Measurements from ENCODE around the gene ADCYAP1R1. TPM values are rescaled to one million over a fixed set of nuclear protein-coding genes. Genes with fewer than 3 reads are reported as not detected.

Gene ADCYAP1R1
- total and polyA plus RNA-seq, 3 donors from 2014 or later, result 3.2 to 4.8 (median 4.3) TPM

- no peak overlapping the region for H3K4me3 ChIP-seq
- DNase-seq, result no peak
- 85 to 89% methylated on average over 6 of the region's 6 CpGs for WGBS, 2 donors
- H3K9me3 ChIP-seq, result no peaks in the 10 kb centered on the region
- intact Hi-C loops (cut with DNase I; ENCODE audit: low total_unique reads), result loop anchor here (5.0 kb wide), 1 partner anchor 141 kb away; no protein-coding TSS in a partner anchor
- H3K4me1 ChIP-seq, result no peaks in the 10 kb centered on the region
- H3K27me3 ChIP-seq, result no peaks in the 10 kb centered on the region
- H3K36me3 ChIP-seq (ENCODE audit: low read depth, missing control alignments), result no peaks in the 10 kb centered on the region
- no peak for TF ChIP-seq POLR2A (IDR thresholded peaks at IDR 0.05)
- TF ChIP-seq CTCF (IDR thresholded peaks at IDR 0.05), result no peak
- H3K27ac ChIP-seq, result no peak overlapping the region
Observed at GRCh38 chr7:31123321-31123720, 71.2 kb downstream of the ADCYAP1R1 start.

DNA sequence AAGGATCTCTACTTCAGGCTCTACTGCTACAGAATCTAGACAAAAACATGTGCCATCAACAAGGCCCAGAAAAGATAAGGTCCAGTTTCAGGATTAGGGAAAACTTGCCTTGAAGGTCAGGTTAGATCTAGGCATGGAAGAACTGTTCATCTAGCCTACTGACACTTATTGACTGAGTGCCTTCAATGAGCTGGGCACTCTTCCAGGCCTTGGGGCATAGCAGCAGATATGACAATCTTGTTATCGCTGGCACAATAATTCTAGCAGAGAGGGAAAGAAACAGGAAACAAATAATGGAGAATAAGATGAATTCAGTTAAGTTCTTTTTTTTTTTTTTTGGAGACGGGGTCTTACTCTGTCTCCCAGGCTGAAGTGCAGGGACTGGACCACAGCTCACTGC lies 71.6 kb downstream of the ADCYAP1R1 start:
- H3K27ac ChIP-seq, result no peak overlapping the region
- intact Hi-C loops (cut with DNase I; ENCODE audit: low total_unique reads), result loop anchor here (5.0 kb wide), 1 partner anchor 141 kb away; no protein-coding TSS in a partner anchor
- no peaks in the 10 kb centered on the region for H3K27me3 ChIP-seq
- no peaks in the 10 kb centered on the region for H3K9me3 ChIP-seq
- no peaks in the 10 kb centered on the region for H3K4me1 ChIP-seq
- WGBS, 2 donors, result 59 to 82% methylated on average over 2 of the region's 2 CpGs
- no peaks in the 10 kb centered on the region for H3K36me3 ChIP-seq (ENCODE audit: low read depth, missing control alignments)
- TF ChIP-seq POLR2A (IDR thresholded peaks at IDR 0.05) (no peak), CTCF (IDR thresholded peaks at IDR 0.05) (no peak)
- no peak overlapping the region for H3K4me3 ChIP-seq
- DNase-seq, result peak; percentile 48

DNA sequence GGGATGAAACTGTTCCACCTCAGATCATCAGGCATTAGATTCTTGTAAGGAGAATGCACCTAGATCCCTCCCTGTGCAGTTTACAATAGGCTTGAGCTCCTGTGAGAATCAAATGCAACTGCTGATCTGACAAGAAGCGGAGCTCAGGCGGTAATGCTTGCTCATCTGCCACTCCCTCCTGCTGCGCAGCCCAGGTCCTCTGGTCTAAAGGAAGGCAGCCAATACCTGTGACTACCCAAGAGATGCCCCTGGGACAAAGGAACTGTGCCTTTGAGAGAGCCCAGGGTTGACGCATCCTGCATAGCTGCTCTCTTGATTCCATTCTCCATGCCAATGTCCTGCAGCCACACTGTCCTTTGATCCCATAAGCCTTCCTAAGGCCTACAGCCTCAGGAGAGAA lies 73.1 kb downstream of the ADCYAP1R1 start:
- no peaks in the 10 kb centered on the region for H3K27me3 ChIP-seq
- no peak overlapping the region for H3K4me3 ChIP-seq
- H3K9me3 ChIP-seq, result no peaks in the 10 kb centered on the region
- H3K27ac ChIP-seq, result no peak overlapping the region
- TF ChIP-seq CTCF (IDR thresholded peaks at IDR 0.05) (no peak), POLR2A (IDR thresholded peaks at IDR 0.05) (no peak)
- intact Hi-C loops (cut with DNase I; ENCODE audit: low total_unique reads), result no loop called here
- no peak for DNase-seq
- H3K36me3 ChIP-seq (ENCODE audit: low read depth, missing control alignments), result no peaks in the 10 kb centered on the region
- no peaks in the 10 kb centered on the region for H3K4me1 ChIP-seq
- WGBS, 2 donors, result 90 to 98% methylated on average over 3 to 4 of the region's 4 CpGs

DNA sequence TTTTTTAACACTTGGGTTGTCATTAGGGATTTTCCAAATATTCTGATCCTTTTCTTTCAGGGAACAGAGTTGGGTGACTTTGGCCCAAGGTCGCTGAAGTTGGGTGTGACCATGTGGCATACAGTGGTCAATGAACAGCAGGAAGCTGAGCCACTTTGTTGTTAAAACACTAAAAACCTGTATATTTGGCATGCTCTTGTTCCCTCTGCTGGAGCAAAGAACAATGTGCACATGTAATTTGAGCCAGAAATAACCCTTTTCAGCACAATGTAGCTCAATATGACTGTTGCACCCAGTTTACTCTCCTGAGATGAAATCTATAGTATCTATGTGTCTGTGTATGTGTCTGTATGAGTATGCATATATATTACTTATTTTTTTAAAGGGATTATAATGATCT lies 74.9 kb downstream of the ADCYAP1R1 start:
- WGBS, 2 donors, result 47 to 62% methylated on average over 1 of the region's 1 CpG
- Histone ChIP-seq H3K4me1 (no peaks in the 10 kb centered on the region), H3K27me3 (no peaks in the 10 kb centered on the region), H3K4me3 (no peak overlapping the region), H3K27ac (no peak overlapping the region), H3K36me3 (ENCODE audit: low read depth, missing control alignments) (no peaks in the 10 kb centered on the region), H3K9me3 (no peaks in the 10 kb centered on the region)
- no peak for DNase-seq
- TF ChIP-seq CTCF (IDR thresholded peaks at IDR 0.05), result peak in 2 of 3 experiments; percentile 33 to 60
- no peak for TF ChIP-seq POLR2A (IDR thresholded peaks at IDR 0.05)
- intact Hi-C loops (cut with DNase I; ENCODE audit: low total_unique reads), result no loop called here

GRCh38 chr7:31129067-31129466 lies 77.0 kb downstream of the ADCYAP1R1 start:
- 87 to 88% methylated on average over 3 of the region's 3 CpGs for WGBS, 2 donors
- H3K27ac ChIP-seq, result no peak overlapping the region
- H3K27me3 ChIP-seq, result no peaks in the 10 kb centered on the region
- DNase-seq, result no peak
- no peaks in the 10 kb centered on the region for H3K9me3 ChIP-seq
- intact Hi-C loops (cut with DNase I; ENCODE audit: low total_unique reads), result no loop called here
- peaks cover 6% of the 10 kb centered on the region for H3K4me1 ChIP-seq
- no peaks in the 10 kb centered on the region for H3K36me3 ChIP-seq (ENCODE audit: low read depth, missing control alignments)
- TF ChIP-seq POLR2A (IDR thresholded peaks at IDR 0.05) (no peak), CTCF (IDR thresholded peaks at IDR 0.05) (no peak)
- no peak overlapping the region for H3K4me3 ChIP-seq
